ENCODE measurements around the gene GNG12. TPM values are rescaled to one million over a fixed set of nuclear protein-coding genes. Genes with fewer than 3 reads are reported as not detected.

GNG12 gene
- total and polyA plus RNA-seq, 2 donors (not counting 1 experiment from before 2014, with no cell fraction given), result not detected

GRCh38 chr1:67790201-67790692 is 43.0 kb downstream of the GNG12 start:
- intact Hi-C loops (cut with micrococcal nuclease), result no loop called here
- Histone ChIP-seq H4K20me1 (ENCODE audit: control insufficient read depth, insufficient read depth, low read length, poor library complexity, severe bottlenecking) (no peaks in the 10 kb centered on the region), H3K27ac (ENCODE audit: low read length in 2 of 2) (no peak overlapping the region), H3K79me2 (ENCODE audit: control insufficient read depth, insufficient read depth, low read length) (no peaks in the 10 kb centered on the region), H3K4me1 (ENCODE audit: control insufficient read depth in 2 of 2, insufficient read depth in 2 of 2, low read length in 2 of 2) (no peaks in the 10 kb centered on the region), H3K9me3 (ENCODE audit: control extremely low read depth in 1 of 3, control insufficient read depth in 2 of 3, insufficient read depth in 1 of 3, low read length in 2 of 3) (no peaks in the 10 kb centered on the region), H3K4me2 (replicated peaks; ENCODE audit: low read depth, low read length, poor library complexity, severe bottlenecking) (no peak overlapping the region), H3K4me3 (ENCODE audit: control extremely low read depth in 1 of 5, extremely low read depth in 1 of 5, insufficient read depth in 1 of 5, low read depth in 2 of 5, low read length in 4 of 5) (no peak overlapping the region), H3K27me3 (replicated peaks in 1 of 4; ENCODE audit: control extremely low read depth in 1 of 4, control insufficient read depth in 3 of 4, insufficient read depth in 4 of 4, low read length in 3 of 4) (peaks cover 0 to 3% (median 0%) of the 10 kb centered on the region in 4 experiments), H3K36me3 (replicated peaks in 1 of 2; ENCODE audit: control extremely low read depth in 1 of 2, control insufficient read depth in 1 of 2, extremely low read depth in 1 of 2, insufficient read depth in 2 of 2, low read length in 1 of 2) (no peaks in the 10 kb centered on the region), H2AFZ (ENCODE audit: insufficient read depth, low read depth, low read length, poor library complexity, severe bottlenecking) (no peak overlapping the region), H3K9ac (ENCODE audit: low read length) (no peak overlapping the region)
- ChIA-PET CTCF (no interaction called here), POLR2A (no interaction called here)
- DNase-seq (no peak), ATAC-seq (ENCODE audit: low read depth) (no peak)
- H3K4me1 Mint-ChIP-seq, result no peaks in the 10 kb centered on the region
- TF ChIP-seq CTCF (IDR thresholded peaks at IDR 0.05) (no peak), EZH2 (IDR thresholded peaks at IDR 0.05; ENCODE audit: borderline replicate concordance, insufficient read depth, low read depth, low read length, poor library complexity, severe bottlenecking) (no peak)
- peaks cover 10% of the 10 kb centered on the region for H3K27me3 Mint-ChIP-seq
- 79% methylated on average over 4 of the region's 7 CpGs for WGBS (ENCODE audit: insufficient coverage)
- H3K4me3 Mint-ChIP-seq, result no peak overlapping the region
- H3K9me3 Mint-ChIP-seq (ENCODE audit: insufficient read depth), result no peaks in the 10 kb centered on the region
- H3K27ac Mint-ChIP-seq, result no peak overlapping the region

- H3K4me1 Mint-ChIP-seq, result no peaks in the 10 kb centered on the region
- Histone ChIP-seq H3K4me3 (ENCODE audit: control extremely low read depth in 1 of 5, extremely low read depth in 1 of 5, insufficient read depth in 1 of 5, low read depth in 2 of 5, low read length in 4 of 5) (no peak overlapping the region), H3K4me2 (replicated peaks; ENCODE audit: low read depth, low read length, poor library complexity, severe bottlenecking) (no peak overlapping the region), H3K79me2 (ENCODE audit: control insufficient read depth, insufficient read depth, low read length) (no peaks in the 10 kb centered on the region), H3K4me1 (ENCODE audit: control insufficient read depth in 2 of 2, insufficient read depth in 2 of 2, low read length in 2 of 2) (no peaks in the 10 kb centered on the region), H2AFZ (ENCODE audit: insufficient read depth, low read depth, low read length, poor library complexity, severe bottlenecking) (no peak overlapping the region), H3K27ac (ENCODE audit: low read length in 2 of 2) (no peak overlapping the region), H3K27me3 (replicated peaks in 1 of 4; ENCODE audit: control extremely low read depth in 1 of 4, control insufficient read depth in 3 of 4, insufficient read depth in 4 of 4, low read length in 3 of 4) (peaks cover 0 to 3% (median 0%) of the 10 kb centered on the region in 4 experiments), H3K36me3 (replicated peaks in 1 of 2; ENCODE audit: control extremely low read depth in 1 of 2, control insufficient read depth in 1 of 2, extremely low read depth in 1 of 2, insufficient read depth in 2 of 2, low read length in 1 of 2) (no peaks in the 10 kb centered on the region), H4K20me1 (ENCODE audit: control insufficient read depth, insufficient read depth, low read length, poor library complexity, severe bottlenecking) (no peaks in the 10 kb centered on the region), H3K9ac (ENCODE audit: low read length) (no peak overlapping the region), H3K9me3 (ENCODE audit: control extremely low read depth in 1 of 3, control insufficient read depth in 2 of 3, insufficient read depth in 1 of 3, low read length in 2 of 3) (no peaks in the 10 kb centered on the region)
- WGBS (ENCODE audit: insufficient coverage), result 84% methylated on average over 4 of the region's 6 CpGs
- intact Hi-C loops (cut with micrococcal nuclease), result no loop called here
- POLR2A ChIA-PET, result no interaction called here
- H3K4me3 Mint-ChIP-seq, result no peak overlapping the region
- no peak for TF ChIP-seq CTCF (IDR thresholded peaks at IDR 0.05)
- TF ChIP-seq EZH2 (IDR thresholded peaks at IDR 0.05; ENCODE audit: borderline replicate concordance, insufficient read depth, low read depth, low read length, poor library complexity, severe bottlenecking), result no peak
- peaks cover 10% of the 10 kb centered on the region for H3K27me3 Mint-ChIP-seq
- no peak for DNase-seq
- no peak for ATAC-seq (ENCODE audit: low read depth)
- no peak overlapping the region for H3K27ac Mint-ChIP-seq
- CTCF ChIA-PET, result no interaction called here
- no peaks in the 10 kb centered on the region for H3K9me3 Mint-ChIP-seq (ENCODE audit: insufficient read depth)
Observed at GRCh38 chr1:67789551-67789950, 43.7 kb downstream of the GNG12 start.
